GM23248 (cell line): Measurements from ENCODE around the gene SLIT3.

ENCODE experiments used
- EZH2 ChIP-seq: fragments of 200-600 bp; sonication (generic); IDR thresholded peaks from 2 replicates; pipeline ENCODE4 v1.6.1; 2018; ENCODE audit warnings: antibody characterized with exemption, mild to moderate bottlenecking; ENCODE audit not compliant: insufficient read depth, poor library complexity, severe bottlenecking
- EZH2phosphoT487 ChIP-seq: fragments of 200-600 bp; sonication (generic); IDR thresholded peaks from 2 replicates; pipeline ENCODE4 v1.6.1; 2018; ENCODE audit warnings: antibody characterized with exemption, moderate library complexity, mild to moderate bottlenecking, low read depth; ENCODE audit not compliant: insufficient read depth

- TF ChIP-seq EZH2phosphoT487 (no peak), EZH2 (no peak)
Measured at GRCh38 chr5:168851902-168852321, 449.0 kb downstream of the SLIT3 start.
